CD4-positive, alpha-beta T cell treated with Interleukin-10 for 1 hour (primary cell): ENCODE results near the gene SMARCC2.
"Not testable (repeated sequence)": the region's sequence is repeated elsewhere in the genome, so short reads cannot be mapped to it uniquely, and the experiment has no call there.

Experiments used
- DNase-seq: peaks from one replicate; pipeline ENCODE4 v3.0.0-alpha.2; 2020

SMARCC2 gene

GRCh38 chr12:56206452-56207166 is 17.3 kb upstream of the SMARCC2 start:
- DNase-seq = peak; percentile 49

- DNase-seq = no peak
Measured at GRCh38 chr12:56205445-56205844, 16.2 kb upstream of the SMARCC2 start.

- no peak for DNase-seq
Measured at GRCh38 chr12:56204275-56204674, 15.0 kb upstream of the SMARCC2 start.

GRCh38 chr12:56202838-56203237 is 13.6 kb upstream of the SMARCC2 start:
- no peak for DNase-seq

- no peak for DNase-seq
Measured at GRCh38 chr12:56202366-56202765, 13.1 kb upstream of the SMARCC2 start.

- DNase-seq = no peak
Measured at GRCh38 chr12:56198836-56199235, 9.6 kb upstream of the SMARCC2 start.

- no peak for DNase-seq
Measured at GRCh38 chr12:56197921-56198635, 8.8 kb upstream of the SMARCC2 start.

- DNase-seq = not testable (repeated sequence)
Measured at GRCh38 chr12:56196818-56197550, 7.7 kb upstream of the SMARCC2 start.

GRCh38 chr12:56193025-56193578 is 3.8 kb upstream of the SMARCC2 start:
- DNase-seq = peak; percentile 86

GRCh38 chr12:56192582-56192981 is 3.3 kb upstream of the SMARCC2 start:
- DNase-seq = no peak

- no peak for DNase-seq
Measured at GRCh38 chr12:56190695-56191155, 1.4 kb upstream of the SMARCC2 start.

GRCh38 chr12:56189918-56190694 is 823 bp upstream of the SMARCC2 start:
- peak; percentile 86 for DNase-seq

GRCh38 chr12:56188778-56189098 is 545 bp downstream of the SMARCC2 start:
- DNase-seq = no peak

GRCh38 chr12:56188131-56188777 is 1.0 kb downstream of the SMARCC2 start:
- DNase-seq = no peak

GRCh38 chr12:56186957-56187356 is 2.3 kb downstream of the SMARCC2 start:
- no peak for DNase-seq

GRCh38 chr12:56178347-56178746 is 10.9 kb downstream of the SMARCC2 start:
- no peak for DNase-seq

- no peak for DNase-seq
Measured at GRCh38 chr12:56172839-56173238, 16.4 kb downstream of the SMARCC2 start.

- no peak for DNase-seq
Measured at GRCh38 chr12:56169229-56169759, 20.0 kb downstream of the SMARCC2 start.

GRCh38 chr12:56165369-56165768 is 23.9 kb downstream of the SMARCC2 start:
- DNase-seq = no peak

GRCh38 chr12:56164345-56164729 is 24.9 kb downstream of the SMARCC2 start:
- peak; percentile 14 for DNase-seq

- peak; percentile 15 for DNase-seq
Measured at GRCh38 chr12:56163533-56164344, 25.5 kb downstream of the SMARCC2 start.
